C4-2B (cell line): Measurements from ENCODE around the gene RUSF1.

Experiments
- ZFX ChIP-seq: fragments of 450-650 bp; IDR thresholded peaks from 2 replicates; pipeline ENCODE4 v1.6.1; 2017
- TF ChIP-seq, protein P1 (sequence below): fragments of 450-650 bp; conservative IDR thresholded peaks from 2 replicates; pipeline ENCODE4 v1.5.1; 2017; ENCODE audit warnings: mild to moderate bottlenecking

DNA sequence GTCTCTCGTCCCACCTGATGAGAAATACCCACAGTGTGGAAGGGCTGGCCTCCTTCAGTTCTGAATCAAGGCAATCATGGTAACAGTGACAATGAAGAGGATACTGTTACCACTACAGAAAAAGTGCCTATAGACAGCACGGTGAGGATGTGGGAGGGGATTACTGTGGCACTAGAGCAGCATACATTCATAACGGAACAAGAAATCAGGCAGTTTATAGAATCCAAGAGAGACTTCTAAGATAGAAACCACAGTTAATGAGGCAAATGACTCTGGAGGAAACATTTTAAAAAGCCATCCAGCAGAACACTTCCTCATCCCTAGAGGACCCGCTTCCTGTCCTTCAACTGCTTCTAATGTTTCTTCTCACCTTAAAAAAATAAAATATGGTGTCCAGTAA lies 2.7 kb downstream of the RUSF1 start:
- TF ChIP-seq, protein P1, sequence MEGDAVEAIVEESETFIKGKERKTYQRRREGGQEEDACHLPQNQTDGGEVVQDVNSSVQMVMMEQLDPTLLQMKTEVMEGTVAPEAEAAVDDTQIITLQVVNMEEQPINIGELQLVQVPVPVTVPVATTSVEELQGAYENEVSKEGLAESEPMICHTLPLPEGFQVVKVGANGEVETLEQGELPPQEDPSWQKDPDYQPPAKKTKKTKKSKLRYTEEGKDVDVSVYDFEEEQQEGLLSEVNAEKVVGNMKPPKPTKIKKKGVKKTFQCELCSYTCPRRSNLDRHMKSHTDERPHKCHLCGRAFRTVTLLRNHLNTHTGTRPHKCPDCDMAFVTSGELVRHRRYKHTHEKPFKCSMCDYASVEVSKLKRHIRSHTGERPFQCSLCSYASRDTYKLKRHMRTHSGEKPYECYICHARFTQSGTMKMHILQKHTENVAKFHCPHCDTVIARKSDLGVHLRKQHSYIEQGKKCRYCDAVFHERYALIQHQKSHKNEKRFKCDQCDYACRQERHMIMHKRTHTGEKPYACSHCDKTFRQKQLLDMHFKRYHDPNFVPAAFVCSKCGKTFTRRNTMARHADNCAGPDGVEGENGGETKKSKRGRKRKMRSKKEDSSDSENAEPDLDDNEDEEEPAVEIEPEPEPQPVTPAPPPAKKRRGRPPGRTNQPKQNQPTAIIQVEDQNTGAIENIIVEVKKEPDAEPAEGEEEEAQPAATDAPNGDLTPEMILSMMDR: no peak
- TF ChIP-seq ZFX: no peak
